ENCODE data around the gene ZNF554.

The ZNF554 gene

GRCh38 chr19:2803486-2804155 lies 16.0 kb upstream of the ZNF554 start:
- TF ChIP-seq TARDBP (IDR thresholded peaks at IDR 0.05) (no peak), FOXM1 (IDR thresholded peaks at IDR 0.05; ENCODE audit: borderline replicate concordance) (no peak), FOXA1 (IDR thresholded peaks at IDR 0.05) (no peak), SP1 (IDR thresholded peaks at IDR 0.05) (no peak), L3MBTL2 (conservative IDR thresholded peaks at IDR 0.05) (no peak), FOXK2 (IDR thresholded peaks at IDR 0.05) (no peak), PKNOX1 (IDR thresholded peaks at IDR 0.05) (no peak)
- no peak for DNase-seq (ENCODE audit: extremely low spot score)
- ChIA-PET POLR2A (interaction anchor here (1.2 kb wide), 1 partner anchor 20 kb away, joined by 3 read pairs; the partner anchor contains the start of gene SGTA), CTCF (no interaction called here)

GRCh38 chr19:2804156-2805004 lies 15.3 kb upstream of the ZNF554 start:
- DNase-seq (ENCODE audit: extremely low spot score), result no peak
- TF ChIP-seq ELF4 (IDR thresholded peaks at IDR 0.05) (no peak), TARDBP (IDR thresholded peaks at IDR 0.05) (no peak), CTBP1 (IDR thresholded peaks at IDR 0.05; ENCODE audit: borderline replicate concordance) (no peak), FOXA1 (IDR thresholded peaks at IDR 0.05) (no peak), FOXM1 (IDR thresholded peaks at IDR 0.05; ENCODE audit: borderline replicate concordance) (no peak), NFRKB (IDR thresholded peaks at IDR 0.05) (no peak), FOXK2 (IDR thresholded peaks at IDR 0.05) (no peak), ARNT (IDR thresholded peaks at IDR 0.05) (no peak), L3MBTL2 (conservative IDR thresholded peaks at IDR 0.05) (no peak), BHLHE40 (IDR thresholded peaks at IDR 0.05; ENCODE audit: borderline replicate concordance) (no peak), ZNF384 (IDR thresholded peaks at IDR 0.05) (no peak), SP1 (IDR thresholded peaks at IDR 0.05) (no peak), LEF1 (IDR thresholded peaks at IDR 0.05; ENCODE audit: borderline replicate concordance) (no peak), HDGF (IDR thresholded peaks at IDR 0.05; ENCODE audit: borderline replicate concordance) (no peak), PKNOX1 (IDR thresholded peaks at IDR 0.05) (no peak), SUZ12 (IDR thresholded peaks at IDR 0.05) (no peak)
- ChIA-PET CTCF (no interaction called here), POLR2A (interaction anchor here (1.2 kb wide), 1 partner anchor 21 kb away, joined by 3 read pairs; the partner anchor contains the start of gene SGTA)

GRCh38 chr19:2805261-2805900 lies 14.3 kb upstream of the ZNF554 start:
- ChIA-PET CTCF (no interaction called here), POLR2A (no interaction called here)
- TF ChIP-seq CTBP1 (IDR thresholded peaks at IDR 0.05; ENCODE audit: borderline replicate concordance) (no peak), NFRKB (IDR thresholded peaks at IDR 0.05) (no peak)
- DNase-seq (ENCODE audit: extremely low spot score), result no peak

GRCh38 chr19:2805991-2806649 lies 13.5 kb upstream of the ZNF554 start:
- TF ChIP-seq ARNT (IDR thresholded peaks at IDR 0.05), result no peak
- POLR2A ChIA-PET, result no interaction called here
- CTCF ChIA-PET, result no interaction called here
- DNase-seq (ENCODE audit: extremely low spot score), result no peak

GRCh38 chr19:2806736-2807378 lies 12.8 kb upstream of the ZNF554 start:
- TF ChIP-seq FOXM1 (IDR thresholded peaks at IDR 0.05; ENCODE audit: borderline replicate concordance) (no peak), L3MBTL2 (conservative IDR thresholded peaks at IDR 0.05) (no peak), SUZ12 (IDR thresholded peaks at IDR 0.05) (no peak), ELF4 (IDR thresholded peaks at IDR 0.05) (no peak), FOXK2 (IDR thresholded peaks at IDR 0.05) (no peak), HDGF (IDR thresholded peaks at IDR 0.05; ENCODE audit: borderline replicate concordance) (no peak), LEF1 (IDR thresholded peaks at IDR 0.05; ENCODE audit: borderline replicate concordance) (no peak), SP1 (IDR thresholded peaks at IDR 0.05) (no peak), FOXA1 (IDR thresholded peaks at IDR 0.05) (no peak), PKNOX1 (IDR thresholded peaks at IDR 0.05) (no peak), CTBP1 (IDR thresholded peaks at IDR 0.05; ENCODE audit: borderline replicate concordance) (no peak), TARDBP (IDR thresholded peaks at IDR 0.05) (no peak)
- POLR2A ChIA-PET, result no interaction called here
- DNase-seq (ENCODE audit: extremely low spot score), result no peak
- CTCF ChIA-PET, result interaction anchor here (1.2 kb wide), 1 partner anchor 81 kb away, joined by 3 read pairs; no protein-coding TSS in a partner anchor

Measured in HEK293T (cell line).